ENCODE measurements around the gene SUN5. TPM values are rescaled to one million over a fixed set of nuclear protein-coding genes. Genes with fewer than 3 reads are reported as not detected.

The SUN5 gene
- total RNA-seq, 4 donors from 2014 or later: not detected

DNA sequence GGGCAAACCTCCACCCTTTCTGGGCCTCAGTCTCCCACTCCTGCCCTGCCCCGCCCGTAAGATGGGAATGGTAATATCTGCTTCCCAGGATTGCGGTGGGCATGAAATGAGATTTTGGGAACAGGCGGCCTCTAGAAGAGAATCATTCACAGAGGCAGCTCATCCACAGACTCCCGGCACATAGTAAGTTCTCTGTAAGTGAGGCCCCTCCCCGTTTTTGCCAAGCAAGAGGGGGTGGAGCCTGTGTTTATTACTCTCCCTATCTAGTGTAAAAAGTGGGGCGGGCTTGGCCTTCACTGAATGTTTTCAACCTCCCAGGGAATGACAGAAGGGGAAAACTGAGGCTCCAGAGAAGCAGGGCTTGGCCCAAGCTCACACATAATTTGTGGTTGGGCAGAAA is 20.0 kb downstream of the SUN5 start:
- DNase-seq (ENCODE audit: low spot score) (no peak), ATAC-seq (ENCODE audit: low FRiP score) (no peak)
- TF ChIP-seq CTCF (IDR thresholded peaks at IDR 0.05): no peak

DNA sequence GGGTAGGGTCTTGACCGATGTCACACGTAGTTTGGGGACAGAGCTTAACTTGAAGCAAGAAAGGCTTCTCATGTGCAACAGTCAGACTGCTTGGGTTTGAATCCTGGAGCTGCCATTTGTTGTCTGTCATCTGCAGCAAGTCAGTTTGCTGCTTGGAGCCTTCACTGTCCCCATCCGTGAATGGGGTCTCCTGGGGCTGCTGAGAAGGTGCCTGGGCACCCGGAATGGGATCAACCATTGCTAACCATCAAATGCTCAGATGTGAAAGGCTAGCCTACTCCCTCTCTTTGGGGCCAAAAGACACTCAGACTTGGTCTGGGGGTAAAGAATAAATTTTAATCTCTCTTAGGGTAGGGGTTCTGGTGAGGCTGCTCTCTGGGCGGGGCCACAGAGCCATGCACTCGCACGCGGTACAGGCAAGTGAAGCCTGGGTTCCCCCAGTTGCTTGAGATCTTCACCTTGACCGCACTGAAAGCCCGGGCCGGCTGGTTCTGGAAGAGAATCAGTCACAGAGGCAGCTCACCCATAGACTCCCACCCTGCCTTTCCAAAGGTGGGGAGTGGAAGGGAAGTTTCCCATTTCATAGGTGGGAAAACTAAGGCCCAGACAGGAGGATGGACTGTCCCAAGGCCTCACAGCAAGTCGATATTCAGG is 20.6 kb downstream of the SUN5 start:
- no peak for TF ChIP-seq CTCF (IDR thresholded peaks at IDR 0.05)
- no peak for DNase-seq (ENCODE audit: low spot score)
- no peak for ATAC-seq (ENCODE audit: low FRiP score)

GRCh38 chr20:32982617-32983458 is 21.4 kb downstream of the SUN5 start:
- no peak for DNase-seq (ENCODE audit: low spot score)
- no peak for TF ChIP-seq CTCF (IDR thresholded peaks at IDR 0.05)
- ATAC-seq (ENCODE audit: low FRiP score): no peak

- ATAC-seq (ENCODE audit: low FRiP score) (no peak), DNase-seq (ENCODE audit: low spot score) (no peak)
- TF ChIP-seq CTCF (IDR thresholded peaks at IDR 0.05): no peak
Measured at GRCh38 chr20:32980990-32981389, 23.2 kb downstream of the SUN5 start.

DNA sequence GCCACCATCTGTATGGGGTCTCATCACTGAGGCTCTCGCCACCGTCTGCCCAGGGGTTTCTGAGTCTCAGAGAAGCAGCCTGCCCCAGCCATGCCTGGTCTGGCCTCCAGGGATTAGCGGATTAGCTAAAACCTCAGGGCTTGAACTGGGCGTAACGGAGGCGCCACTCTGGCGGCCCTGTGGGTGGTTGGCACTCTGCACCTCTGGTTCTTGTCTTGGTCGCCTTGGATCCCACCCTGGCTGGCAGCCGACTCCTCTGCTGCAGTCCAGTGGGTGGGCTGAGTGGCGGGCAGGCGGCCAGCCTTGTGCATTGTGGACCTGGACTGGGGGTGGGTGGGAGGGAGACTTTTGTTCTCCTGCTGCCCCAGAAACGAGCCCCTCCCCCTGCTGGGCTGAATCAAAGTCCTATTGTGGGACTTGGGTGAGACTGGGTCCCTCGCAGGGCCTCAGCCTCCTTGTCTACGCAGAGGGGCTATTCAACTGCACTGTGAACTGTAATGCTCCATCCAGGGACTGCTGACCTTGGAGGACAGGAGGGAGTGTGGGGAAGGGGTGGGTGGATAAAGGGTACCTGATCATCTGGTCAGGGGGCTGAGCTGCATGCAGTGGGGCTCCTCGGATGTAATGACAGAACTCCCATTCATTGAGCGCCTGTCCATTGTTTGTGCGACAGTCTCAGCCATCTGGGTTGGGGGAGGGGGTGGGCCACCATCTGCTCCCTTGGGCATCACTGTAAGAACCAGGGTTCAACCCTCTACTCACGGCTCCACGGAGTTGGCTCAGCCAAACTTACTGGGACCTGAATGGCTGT is 23.9 kb downstream of the SUN5 start:
- DNase-seq (ENCODE audit: low spot score) (no peak), ATAC-seq (ENCODE audit: low FRiP score) (no peak)
- TF ChIP-seq CTCF (IDR thresholded peaks at IDR 0.05): no peak

DNA sequence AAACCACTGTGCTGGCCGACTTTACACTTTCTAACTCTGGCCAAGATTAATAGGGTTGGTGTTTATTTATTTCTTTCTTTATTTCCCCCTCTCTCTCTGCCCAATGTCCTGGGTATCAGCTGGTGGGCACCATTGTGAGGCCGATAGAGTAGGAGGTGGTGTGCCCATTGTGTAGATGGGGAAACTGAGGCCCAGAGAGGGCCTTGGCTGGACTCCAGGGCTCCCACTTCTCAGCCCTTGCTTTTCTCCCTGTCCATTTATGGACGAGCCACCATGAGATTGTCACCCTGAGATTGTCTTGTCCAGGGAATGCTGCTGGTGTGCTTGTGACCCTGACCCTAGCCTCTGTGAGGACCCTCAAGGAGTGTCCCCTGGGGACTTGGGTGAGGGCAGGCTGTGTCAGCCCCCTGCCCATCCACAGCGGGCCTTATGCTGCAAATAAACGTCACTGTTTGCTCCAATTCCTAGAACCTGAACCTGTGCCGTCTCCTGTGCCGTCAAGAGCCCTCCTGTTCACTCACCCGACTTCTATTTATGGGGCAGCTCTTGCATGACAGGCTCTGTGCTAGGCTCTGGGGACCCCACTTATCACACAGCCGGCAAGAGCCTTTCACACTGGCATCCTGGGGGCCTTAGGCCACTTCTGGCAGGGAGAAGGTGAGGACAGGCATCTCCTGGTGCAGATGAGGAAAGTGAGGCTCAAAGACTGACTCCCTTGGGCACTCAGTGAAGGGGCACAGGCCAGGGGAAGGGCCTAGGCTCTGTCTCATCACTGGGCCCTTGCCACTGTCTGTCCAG is 24.8 kb downstream of the SUN5 start:
- no peak for DNase-seq (ENCODE audit: low spot score)
- no peak for ATAC-seq (ENCODE audit: low FRiP score)
- no peak for TF ChIP-seq CTCF (IDR thresholded peaks at IDR 0.05)
